Upper lobe of left lung (tissue), 4 donors: ENCODE data around the gene PDAP1.

Experiments used
- POLR2A ChIP-seq, 4 donors: fragments of 450-650 bp; IDR thresholded peaks; one replicate each; pipeline ENCODE4 v1.5.1; 2016 to 2017; ENCODE audit warnings: antibody characterized with exemption in 4 of 4, mild to moderate bottlenecking in 2 of 4
- POLR2AphosphoS5 ChIP-seq, 2 donors: sonication (generic); formaldehyde crosslinking; IDR thresholded peaks; one replicate each; pipeline ENCODE4 v1.5.1; 2017; ENCODE audit warnings: antibody characterized with exemption in 2 of 2
- TF ChIP-seq, protein P1 (sequence below), 6 experiments: fragments of 450-650 bp in 4 of 6; fragments of 200-600 bp in 2 of 6; sonication (generic) in 2 of 6; IDR thresholded peaks; one replicate each; pipeline ENCODE4 v1.5.1; 2016 to 2019; ENCODE audit warnings: antibody characterized with exemption in 6 of 6

DNA sequence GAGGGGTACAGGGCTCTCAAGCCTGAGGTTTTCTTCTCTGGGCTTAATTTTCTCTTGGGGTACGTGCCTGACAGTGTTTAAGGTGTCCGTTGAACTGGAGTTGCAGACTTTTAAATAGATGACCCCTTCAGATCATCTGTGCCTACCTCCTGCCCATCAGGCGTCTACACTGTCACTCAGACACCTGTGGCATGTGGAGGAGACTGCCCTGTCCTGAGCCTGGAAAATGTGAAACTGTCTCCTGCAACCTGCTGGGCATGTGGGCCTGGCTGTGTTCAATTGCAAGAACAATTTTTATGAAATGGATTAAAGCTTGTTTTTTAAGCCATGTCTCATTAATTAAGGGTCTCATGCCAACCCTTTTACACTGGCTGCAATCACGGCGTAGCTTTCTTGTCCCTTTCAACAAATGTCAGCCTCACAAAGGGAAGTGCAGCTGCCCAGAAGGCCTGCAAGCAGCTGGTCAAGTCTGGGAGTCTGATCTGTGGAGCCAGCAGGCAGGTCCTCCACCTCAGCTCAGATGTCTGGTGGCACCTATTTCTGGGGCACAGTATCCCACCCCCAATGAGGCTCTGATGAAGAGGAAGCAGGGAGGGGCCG lies 48.8 kb upstream of the PDAP1 start:
- no peak for TF ChIP-seq POLR2A (IDR thresholded peaks at IDR 0.05)
- TF ChIP-seq, protein P1, sequence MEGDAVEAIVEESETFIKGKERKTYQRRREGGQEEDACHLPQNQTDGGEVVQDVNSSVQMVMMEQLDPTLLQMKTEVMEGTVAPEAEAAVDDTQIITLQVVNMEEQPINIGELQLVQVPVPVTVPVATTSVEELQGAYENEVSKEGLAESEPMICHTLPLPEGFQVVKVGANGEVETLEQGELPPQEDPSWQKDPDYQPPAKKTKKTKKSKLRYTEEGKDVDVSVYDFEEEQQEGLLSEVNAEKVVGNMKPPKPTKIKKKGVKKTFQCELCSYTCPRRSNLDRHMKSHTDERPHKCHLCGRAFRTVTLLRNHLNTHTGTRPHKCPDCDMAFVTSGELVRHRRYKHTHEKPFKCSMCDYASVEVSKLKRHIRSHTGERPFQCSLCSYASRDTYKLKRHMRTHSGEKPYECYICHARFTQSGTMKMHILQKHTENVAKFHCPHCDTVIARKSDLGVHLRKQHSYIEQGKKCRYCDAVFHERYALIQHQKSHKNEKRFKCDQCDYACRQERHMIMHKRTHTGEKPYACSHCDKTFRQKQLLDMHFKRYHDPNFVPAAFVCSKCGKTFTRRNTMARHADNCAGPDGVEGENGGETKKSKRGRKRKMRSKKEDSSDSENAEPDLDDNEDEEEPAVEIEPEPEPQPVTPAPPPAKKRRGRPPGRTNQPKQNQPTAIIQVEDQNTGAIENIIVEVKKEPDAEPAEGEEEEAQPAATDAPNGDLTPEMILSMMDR (IDR thresholded peaks at IDR 0.05): no peak
- no peak for TF ChIP-seq POLR2AphosphoS5 (IDR thresholded peaks at IDR 0.05)
